GM12801 (cell line): Measurements from ENCODE around the gene PNMA8C.

Source experiments
- CTCF ChIP-seq: IDR thresholded peaks from one replicate; pipeline ENCODE4 v1.5.1; 2011; ENCODE audit warnings: control low read depth; ENCODE audit not compliant: insufficient read length; ENCODE audit errors: extremely low read depth

PNMA8C gene

GRCh38 chr19:46427518-46428045, 1.2 kb downstream of the PNMA8C start:
- TF ChIP-seq CTCF = no peak

DNA sequence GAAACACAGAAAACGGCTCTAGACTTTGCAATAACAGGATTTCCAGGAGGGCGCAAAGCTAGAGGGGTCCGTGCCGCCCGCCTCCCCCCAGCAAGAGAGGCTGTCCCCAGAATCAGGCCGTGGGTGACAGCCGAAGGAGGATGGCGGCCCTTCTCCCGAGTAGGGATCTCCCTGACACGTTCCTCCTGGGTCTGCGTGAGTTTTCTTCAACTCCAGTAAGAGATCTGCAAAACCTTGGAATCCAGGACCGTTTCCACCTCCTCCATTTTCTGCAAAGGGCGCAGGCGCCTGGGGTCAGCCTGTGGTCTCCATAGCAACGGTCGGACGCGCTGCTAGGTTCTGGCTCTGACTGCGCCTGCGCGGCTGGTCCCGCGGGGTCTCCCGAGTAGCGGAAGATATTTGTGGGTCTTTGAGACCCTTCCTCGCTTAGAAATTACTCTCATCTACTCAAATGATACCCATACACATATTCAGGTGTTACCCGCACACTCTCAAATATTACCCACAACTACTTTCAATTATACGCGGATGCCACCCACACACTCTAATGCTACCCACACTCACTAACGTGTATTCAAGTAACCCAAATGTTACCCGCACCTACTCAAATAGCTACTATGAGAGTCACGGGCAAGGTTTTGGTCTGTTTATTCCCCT, 2.1 kb downstream of the PNMA8C start:
- TF ChIP-seq CTCF = no peak

DNA sequence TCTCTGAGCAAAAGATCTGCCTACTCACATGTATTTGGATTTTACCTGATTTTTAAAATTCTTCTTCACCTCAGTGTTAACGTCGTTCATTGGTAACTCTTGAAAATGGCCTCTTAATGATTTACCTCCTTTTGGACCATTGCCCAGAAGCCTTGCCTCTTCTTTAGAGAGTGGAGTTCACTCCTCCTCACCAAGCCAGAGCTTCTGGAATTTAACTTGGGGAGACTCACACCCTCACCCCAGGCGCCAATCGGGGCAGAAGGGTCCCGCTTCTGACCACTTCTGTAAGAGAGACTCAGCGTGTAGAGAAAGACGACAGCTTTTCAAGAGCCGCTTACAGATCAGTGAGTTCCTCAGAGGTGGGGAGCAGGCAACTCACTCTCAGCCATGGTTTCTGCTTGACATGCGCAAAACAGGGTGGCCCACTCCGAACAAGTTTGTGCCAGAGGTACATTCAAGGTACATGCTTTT, 2.7 kb downstream of the PNMA8C start:
- no peak for TF ChIP-seq CTCF

DNA sequence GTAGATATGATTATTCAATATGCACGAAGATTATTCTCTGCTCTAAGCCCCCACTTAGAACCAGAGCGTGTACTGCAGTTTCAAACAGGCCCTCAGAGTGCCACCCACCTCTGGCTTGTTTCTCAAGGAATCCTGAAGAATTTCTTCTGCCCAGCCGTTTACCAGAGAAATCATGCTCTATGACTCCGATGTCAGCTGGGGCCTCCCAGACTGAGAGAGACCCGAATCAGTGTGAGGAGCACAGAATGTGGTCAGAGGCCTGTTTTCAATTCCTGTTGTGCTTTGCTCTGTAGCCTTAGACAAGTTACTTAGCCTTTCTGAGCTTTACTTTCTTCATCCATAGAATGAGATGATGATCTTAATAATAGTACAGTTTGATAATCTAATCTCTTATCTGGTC, 5.5 kb downstream of the PNMA8C start:
- no peak for TF ChIP-seq CTCF

GRCh38 chr19:46422344-46422743, 6.4 kb downstream of the PNMA8C start:
- TF ChIP-seq CTCF = no peak

DNA sequence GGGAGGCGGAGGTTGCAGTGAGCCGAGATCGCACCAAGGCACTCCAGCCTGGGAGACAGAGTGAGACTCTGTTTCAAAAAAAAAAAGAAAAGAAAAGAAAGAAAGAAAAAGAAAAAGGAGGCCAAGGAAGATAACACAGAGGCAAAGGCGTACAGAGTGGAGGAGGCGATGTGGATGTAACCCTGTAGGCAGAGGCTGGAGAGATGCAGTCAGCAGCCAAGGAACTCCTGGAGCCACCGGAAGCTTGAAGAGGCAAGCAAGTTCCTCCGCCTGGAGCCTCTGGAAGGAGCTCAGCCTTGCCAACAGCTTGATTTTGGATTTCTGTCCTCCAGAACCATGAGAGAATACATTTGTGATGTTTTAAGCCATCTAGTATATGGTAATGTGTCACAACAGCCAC, 8.7 kb downstream of the PNMA8C start:
- TF ChIP-seq CTCF = no peak

GRCh38 chr19:46413262-46414031, 15.3 kb downstream of the PNMA8C start, which contains the start of gene CCDC8:
Gene CCDC8, minus strand, starts transcription at chr19:46413564. Its CDS starts 754 bp downstream, at chr19:46412810.
- no peak for TF ChIP-seq CTCF
